HepG2 (cell line): ENCODE data around the gene TMEM220. TPM values are rescaled to one million over a fixed set of nuclear protein-coding genes. Genes with fewer than 3 reads are reported as not detected.
A peak's percentile ranks its signal among the peaks of the same experiment; 100 is the strongest.

ENCODE experiments used
- ATAC-seq: fragments of 200-7000 bp; cut with Tn5 transposase; 3 replicates; pipeline ENCODE4 v1.9.1; 2020; ENCODE audit warnings: mild to moderate bottlenecking, moderate library complexity
- BruUV-seq: library from RNA; stranded (reverse); fragments of 400-500 nt; replicated peaks from 2 replicates; lab custom pipeline; 2021; lab: Mats Ljungman, UMichigan
- CTCF ChIA-PET: fragments of 300-600 bp; formaldehyde crosslinking; extraction: SDS; loops from one replicate; lab custom pipeline; 2021; ENCODE audit warnings: low total read pairs, inconsistent platforms, low intra/inter-chr PET ratio; lab: Yijun Ruan, JAX
- POLR2A ChIA-PET: fragments of 350-600 bp; sonication (Branson Sonifier 250); formaldehyde crosslinking; loops from one replicate; lab custom pipeline; 2020; ENCODE audit warnings: antibody characterized with exemption, inconsistent platforms; lab: Yijun Ruan, JAX
- DNase-seq: peaks from one replicate; pipeline ENCODE4 v3.0.0-alpha.2; 2015; ENCODE audit warnings: low spot score
- FAIRE-seq: peaks from 3 replicates; lab custom pipeline; 2011; peaks lifted over from hg19 to GRCh38; lab: Jason Lieb, UNC
- H2AFZ ChIP-seq: one replicate; pipeline ENCODE4 v1.6.1; 2011; ENCODE audit warnings: low read length, inconsistent platforms
- H3K27ac ChIP-seq: fragments of 300-600 bp; 3 replicates; pipeline ENCODE4 v1.8.0; 2011; ENCODE audit warnings: mixed run types, mild to moderate bottlenecking, mixed read lengths, low read length, inconsistent platforms; ENCODE audit not compliant: insufficient read depth; ENCODE audit errors: extremely low read length
- H3K27me3 ChIP-seq, 2 experiments: fragments of 200-600 bp in 1 of 2; 2 replicates in 1 of 2; 3 replicates in 1 of 2; pipeline versions ENCODE4 v1.6.0 to v1.8.0; 2011; ENCODE audit warnings: low read length in 2 of 2, mild to moderate bottlenecking in 2 of 2, moderate library complexity in 2 of 2, inconsistent platforms in 1 of 2; ENCODE audit not compliant: insufficient read depth in 2 of 2, control insufficient read depth in 1 of 2
- H3K36me3 ChIP-seq, 2 experiments: fragments of 200-600 bp in 1 of 2; replicated peaks in 1 of 2; 2 replicates in 1 of 2; 3 replicates in 1 of 2; pipeline versions ENCODE4 v1.5.1 to v1.8.0; 2011; ENCODE audit warnings: low read length in 2 of 2, inconsistent platforms in 1 of 2; ENCODE audit not compliant: insufficient read depth in 2 of 2, control insufficient read depth in 1 of 2
- H3K4me1 ChIP-seq: 2 replicates; pipeline ENCODE4 v1.5.1; 2012; ENCODE audit warnings: low read length, inconsistent platforms; ENCODE audit not compliant: insufficient read depth
- H3K4me2 ChIP-seq: 2 replicates; pipeline ENCODE4 v1.6.0; 2011; ENCODE audit warnings: low read depth, low read length, inconsistent platforms
- H3K4me3 ChIP-seq, 3 experiments: fragments of 200-600 bp in 1 of 3; sonication (generic), shearing (Covaris generic) in 1 of 3; replicated peaks in 1 of 3; 2 replicates each; pipeline ENCODE4 v1.5.1; 2011 to 2016; ENCODE audit warnings: low read length in 3 of 3, inconsistent platforms in 2 of 3, low read depth in 2 of 3, mild to moderate bottlenecking in 2 of 3, control low read depth in 1 of 3, mixed read lengths in 1 of 3; ENCODE audit not compliant: insufficient read depth in 1 of 3
- H3K79me2 ChIP-seq: one replicate; pipeline ENCODE4 v1.6.1; 2011; ENCODE audit warnings: low read length, inconsistent platforms; ENCODE audit not compliant: insufficient read depth
- H3K9ac ChIP-seq: 2 replicates; pipeline ENCODE4 v1.6.0; 2011; ENCODE audit warnings: mild to moderate bottlenecking, low read depth, low read length, inconsistent platforms; ENCODE audit not compliant: insufficient read depth
- H3K9me3 ChIP-seq: 2 replicates; pipeline ENCODE4 v1.5.1; 2012; ENCODE audit warnings: mild to moderate bottlenecking, low read length
- H4K20me1 ChIP-seq: 2 replicates; pipeline ENCODE4 v1.6.0; 2011; ENCODE audit warnings: inconsistent platforms, mild to moderate bottlenecking, low read length, moderate library complexity; ENCODE audit not compliant: insufficient read depth
- ARHGAP35 ChIP-seq: sonication (generic); formaldehyde crosslinking; IDR thresholded peaks from 2 replicates; pipeline ENCODE4 v1.9.0; 2022; ENCODE audit warnings: mild to moderate bottlenecking, inconsistent platforms, moderate library complexity, missing genetic modification reagents, borderline replicate concordance
- HMG20A ChIP-seq: IDR thresholded peaks from 2 replicates; pipeline ENCODE4 v1.6.1; 2016; ENCODE audit warnings: borderline replicate concordance
- KIAA2018 ChIP-seq: sonication (generic); formaldehyde crosslinking; IDR thresholded peaks from 2 replicates; pipeline ENCODE4 v1.5.0; 2020; ENCODE audit warnings: mild to moderate bottlenecking, missing genetic modification reagents, borderline replicate concordance
- MAX ChIP-seq: IDR thresholded peaks from 2 replicates; pipeline ENCODE4 v1.6.1; 2012; ENCODE audit warnings: inconsistent platforms
- PCBP2 ChIP-seq: fragments of 200-400 bp; formaldehyde crosslinking; optimal IDR thresholded peaks from 2 replicates; pipeline ENCODE3; 2018; ENCODE audit warnings: low read length, low read depth; ENCODE audit not compliant: poor library complexity, severe bottlenecking
- RXRB ChIP-seq: IDR thresholded peaks from 2 replicates; pipeline ENCODE4 v1.6.1; 2016; ENCODE audit warnings: borderline replicate concordance, missing genetic modification reagents, missing compliant biosample characterization
- ZHX2 ChIP-seq, 2 experiments: sonication (generic) in 1 of 2; formaldehyde crosslinking in 1 of 2; IDR thresholded peaks; 2 replicates each; pipeline versions ENCODE4 v1.6.1 to v1.9.0; 2014 to 2022; ENCODE audit warnings: antibody characterized with exemption in 1 of 2, borderline replicate concordance in 1 of 2, inconsistent platforms in 1 of 2, low read depth in 1 of 2, missing genetic modification reagents in 1 of 2
- ZNF24 ChIP-seq: fragments of 450-650 bp; IDR thresholded peaks from 2 replicates; pipeline ENCODE4 v1.6.1; 2017; ENCODE audit warnings: antibody characterized with exemption, mild to moderate bottlenecking
- ZNF460 ChIP-seq: sonication (generic); formaldehyde crosslinking; IDR thresholded peaks from 2 replicates; pipeline ENCODE4 v1.5.1; 2020; ENCODE audit warnings: missing genetic modification reagents, mild to moderate bottlenecking, borderline replicate concordance
- ZNF83 ChIP-seq: sonication (generic); formaldehyde crosslinking; IDR thresholded peaks from 2 replicates; pipeline ENCODE4 v1.4.0; 2020; ENCODE audit warnings: missing genetic modification reagents, mild to moderate bottlenecking, borderline replicate concordance
- WGBS: methylation state at CpG from one replicate; pipeline ENCODE4 v1.1.6; 2017; ENCODE audit warnings: low lambda C conversion rate; 5-methylcytosine and 5-hydroxymethylcytosine counted together
- in situ Hi-C: cut with HindIII; loops from 2 replicates; pipeline ENCODE4 v1.10.0; 2017; ENCODE audit warnings: low pct_unique_long_range_greater_than_20kb; ENCODE audit not compliant: extremely low pct_ligation_motif_present
- intact Hi-C: fragments of 100-400 bp; cut with micrococcal nuclease; formaldehyde crosslinking; loops from one replicate; pipeline ENCODE4 v1.10.0; 2022; ENCODE audit not compliant: unreplicated experiment
- polyA plus RNA-seq, 8 experiments: library from polyadenylated mRNA; depleted of rRNA in 3 of 8; stranded (reverse) in 7 of 8; unstranded in 1 of 8; fragments of >200 nt; fragmentation: Illumina TruSeq in 4 of 8; extraction: Trizol in 4 of 8; gene quantifications; 2 replicates each; pipeline versions ENCODE4 v1.2.1 to v1.2.3, GENCODE V29; 2011 to 2016; ENCODE audit warnings: low read depth in 4 of 8, missing spikeins in 1 of 8, mixed read lengths in 1 of 8; ENCODE audit not compliant: insufficient read depth in 1 of 8
- total RNA-seq, 5 experiments: library from RNA; depleted of rRNA; stranded (reverse); fragments of >200 nt; fragmentation: Illumina TruSeq; extraction: Trizol; gene quantifications; 2 replicates each; pipeline ENCODE4 v1.2.3, GENCODE V29; 2016; ENCODE audit warnings: low read depth in 1 of 5

TMEM220 gene
- total and polyA plus RNA-seq, 2 of the 13 experiments (the other 11 are each of a cell fraction or from before 2014, with no cell fraction given), result 1.3 to 2.2 TPM

- Histone ChIP-seq H3K4me1 (peaks cover 9% of the 10 kb centered on the region), H3K79me2 (no peaks in the 10 kb centered on the region), H3K9ac (no peak overlapping the region), H2AFZ (no peak overlapping the region), H3K4me2 (no peak overlapping the region; the same call in 1 of the 2 replicates), H4K20me1 (no peaks in the 10 kb centered on the region), H3K9me3 (no peaks in the 10 kb centered on the region), H3K27ac (no peak overlapping the region), H3K27me3 (no peaks in the 10 kb centered on the region), H3K36me3 (no peaks in the 10 kb centered on the region), H3K4me3 (no peak overlapping the region)
- CTCF ChIA-PET, result no interaction called here
- WGBS, result 0% methylated on average over 1 of the region's 1 CpG
- intact Hi-C loops (no loop called here), in situ Hi-C loops (no loop called here)
- no TSS peak for BruUV-seq
- ATAC-seq (no peak), FAIRE-seq (peak; percentile 30), DNase-seq (no peak)
- POLR2A ChIA-PET, result no interaction called here
- no peak for TF ChIP-seq RXRB
- TF ChIP-seq ZNF24, result no peak
- TF ChIP-seq HMG20A, result no peak
- no peak for TF ChIP-seq ARHGAP35
- TF ChIP-seq PCBP2, result no peak
- TF ChIP-seq ZNF83 (CRISPR knock-in tag), result no peak
- TF ChIP-seq KIAA2018 (CRISPR knock-in tag), result no peak
- TF ChIP-seq ZHX2 (IDR thresholded peaks at IDR 0.05; ENCODE audit: low read depth), result no peak
- TF ChIP-seq ZHX2 (CRISPR knock-in tag; IDR thresholded peaks at IDR 0.05; ENCODE audit: borderline replicate concordance), result no peak
- TF ChIP-seq MAX, result no peak
- no peak for TF ChIP-seq ZNF460 (CRISPR knock-in tag)
Measured at GRCh38 chr17:10718547-10718946, 11.3 kb downstream of the TMEM220 start.
